GM12878 (cell line): ENCODE data around the gene PHETA2. TPM values are rescaled to one million over a fixed set of nuclear protein-coding genes. Genes with fewer than 3 reads are reported as not detected.

ENCODE experiments used
- ATAC-seq: fragments of 200-7000 bp; cut with Tn5 transposase; 3 replicates; pipeline ENCODE4 v1.9.1; 2020; ENCODE audit warnings: mild to moderate bottlenecking, moderate library complexity
- BruUV-seq: library from RNA; stranded (reverse); fragments of 400-500 nt; replicated peaks from 2 replicates; lab custom pipeline; 2021; lab: Mats Ljungman, UMichigan
- CTCF ChIA-PET: fragments of 300-600 bp; sonication (Branson Sonifier 250); formaldehyde crosslinking; extraction: SDS; loops from one replicate; lab custom pipeline; 2021; ENCODE audit warnings: inconsistent platforms; lab: Yijun Ruan, JAX
- POLR2A ChIA-PET: fragments of 350-600 bp; formaldehyde crosslinking; extraction: SDS; loops from one replicate; lab custom pipeline; 2021; ENCODE audit warnings: inconsistent platforms; lab: Charles Lee
- RAD21 ChIA-PET: fragments of 300-600 bp; sonication (Branson Sonifier 250); formaldehyde crosslinking; loops from one replicate; lab custom pipeline; 2023; ENCODE audit warnings: antibody characterized with exemption; ENCODE audit not compliant: unreplicated experiment; lab: Charles Lee
- SMC1A ChIA-PET: fragments of 300-600 bp; sonication (Branson Sonifier 250); formaldehyde crosslinking; loops from one replicate; lab custom pipeline; 2023; ENCODE audit not compliant: unreplicated experiment, uncharacterized antibody; lab: Charles Lee
- DNase-seq: peaks from one replicate; pipeline ENCODE4 v3.0.0-alpha.2; 2011; ENCODE audit warnings: low read depth, low spot score
- FAIRE-seq: peaks from 3 replicates; lab custom pipeline; 2011; peaks lifted over from hg19 to GRCh38; lab: Jason Lieb, UNC
- H2AFZ ChIP-seq: 2 replicates; pipeline ENCODE4 v1.6.0; 2011; ENCODE audit warnings: low read depth, low read length, control low read depth; ENCODE audit not compliant: control insufficient read depth
- H3K27ac ChIP-seq: 2 replicates; pipeline ENCODE4 v1.5.1; 2011; ENCODE audit warnings: control low read depth; ENCODE audit not compliant: control insufficient read depth, insufficient read depth
- H3K27me3 ChIP-seq, 2 experiments: replicated peaks in 1 of 2; 2 replicates each; pipeline versions ENCODE4 v1.6.0 to v1.6.1; 2011; ENCODE audit warnings: low read length in 1 of 2; ENCODE audit not compliant: control insufficient read depth in 2 of 2, insufficient read depth in 2 of 2
- H3K36me3 ChIP-seq, 2 experiments: 2 replicates each; pipeline ENCODE4 v1.5.1; 2011; ENCODE audit warnings: low read length in 1 of 2; ENCODE audit not compliant: control insufficient read depth in 2 of 2, insufficient read depth in 2 of 2
- H3K4me1 ChIP-seq: 2 replicates; pipeline ENCODE4 v1.6.1; 2011; ENCODE audit warnings: mild to moderate bottlenecking, low read length, moderate library complexity, mixed read lengths; ENCODE audit not compliant: control insufficient read depth, insufficient read depth
- H3K4me2 ChIP-seq: 2 replicates; pipeline ENCODE4 v1.6.0; 2011; ENCODE audit warnings: control low read depth; ENCODE audit not compliant: control insufficient read depth, insufficient read depth
- H3K4me3 ChIP-seq: fragments of 200-600 bp; sonication (generic); 2 replicates; pipeline ENCODE4 v1.5.1; 2016
- H3K79me2 ChIP-seq: 2 replicates; pipeline ENCODE4 v1.6.0; 2011; ENCODE audit warnings: low read length; ENCODE audit not compliant: control insufficient read depth, insufficient read depth
- H3K9ac ChIP-seq: 2 replicates; pipeline ENCODE4 v1.8.0; 2011; ENCODE audit warnings: low read length, control low read depth, mixed read lengths; ENCODE audit not compliant: control insufficient read depth, insufficient read depth
- H3K9me3 ChIP-seq: replicated peaks from 3 replicates; pipeline ENCODE4 v1.5.1; 2011; ENCODE audit warnings: mild to moderate bottlenecking, low read length; ENCODE audit not compliant: control insufficient read depth, insufficient read depth
- H4K20me1 ChIP-seq: 2 replicates; pipeline ENCODE4 v1.6.0; 2011; ENCODE audit not compliant: control insufficient read depth, insufficient read depth
- ASH2L ChIP-seq: fragments of 300-600, 200-600 bp; sonication (generic); IDR thresholded peaks from 2 replicates; pipeline ENCODE4 v1.6.1; 2017; ENCODE audit warnings: low read depth, mild to moderate bottlenecking, borderline replicate concordance
- CHD4 ChIP-seq: fragments of 200-600 bp; sonication (generic); IDR thresholded peaks from 2 replicates; pipeline ENCODE4 v1.6.1; 2016; ENCODE audit warnings: mild to moderate bottlenecking
- CREB1 ChIP-seq: IDR thresholded peaks from 2 replicates; pipeline ENCODE4 v1.6.1; 2012; ENCODE audit warnings: low read depth, mild to moderate bottlenecking, inconsistent platforms
- E4F1 ChIP-seq: fragments of 450-650 bp; IDR thresholded peaks from 2 replicates; pipeline ENCODE4 v1.6.1; 2018; ENCODE audit warnings: borderline replicate concordance, mild to moderate bottlenecking; ENCODE audit not compliant: partially characterized antibody
- FOS ChIP-seq: IDR thresholded peaks from 3 replicates; pipeline ENCODE4 v1.6.1; 2011; ENCODE audit warnings: borderline replicate concordance; ENCODE audit not compliant: insufficient read length; ENCODE audit errors: extremely low read depth
- FOXM1 ChIP-seq: IDR thresholded peaks from 2 replicates; pipeline ENCODE4 v1.6.1; 2012; ENCODE audit warnings: low read depth, mild to moderate bottlenecking, inconsistent platforms, low read length, moderate library complexity
- HDAC2 ChIP-seq: fragments of 200-600 bp; sonication (generic); IDR thresholded peaks from 2 replicates; pipeline ENCODE4 v1.6.1; 2017
- LARP7 ChIP-seq: fragments of 450-650 bp; IDR thresholded peaks from 2 replicates; pipeline ENCODE4 v1.6.1; 2017; ENCODE audit warnings: mild to moderate bottlenecking
- PAX5 ChIP-seq: IDR thresholded peaks from 2 replicates; pipeline ENCODE4 v1.6.1; 2011; ENCODE audit warnings: low read depth, low read length, borderline replicate concordance
- RAD21 ChIP-seq: IDR thresholded peaks from 2 replicates; pipeline ENCODE4 v1.6.1; 2011; ENCODE audit warnings: mild to moderate bottlenecking, low read depth, low read length, moderate library complexity; ENCODE audit not compliant: insufficient read depth
- RUNX3 ChIP-seq: IDR thresholded peaks from 2 replicates; pipeline ENCODE4 v1.6.1; 2012; ENCODE audit warnings: low read length, inconsistent platforms
- TCF12 ChIP-seq: IDR thresholded peaks from 2 replicates; pipeline ENCODE4 v1.6.1; 2011; ENCODE audit warnings: low read depth, mild to moderate bottlenecking, low read length
- ZBTB11 ChIP-seq: fragments of 450-650 bp; formaldehyde crosslinking; IDR thresholded peaks from 2 replicates; pipeline ENCODE4 v1.5.0; 2022; ENCODE audit warnings: mild to moderate bottlenecking, missing genetic modification characterization
- WGBS: methylation state at CpG from one replicate; pipeline ENCODE4 v1.1.6; 2016; ENCODE audit warnings: low lambda C conversion rate; ENCODE audit not compliant: insufficient replicate concordance, insufficient coverage; ENCODE audit errors: missing lambda C conversion rate; 5-methylcytosine and 5-hydroxymethylcytosine counted together
- in situ Hi-C: fragments of 300-500 bp; cut with MboI; formaldehyde crosslinking; loops from 9 replicates; pipeline ENCODE4 v1.14.3; 2018; ENCODE audit warnings: mixed read lengths
- intact Hi-C: fragments of 100-400 bp; cut with micrococcal nuclease; formaldehyde crosslinking; loops from one replicate; pipeline ENCODE4 v1.14.2; 2022; ENCODE audit not compliant: unreplicated experiment
- polyA plus RNA-seq, 11 experiments: library from polyadenylated mRNA; depleted of rRNA in 4 of 11; unstranded in 6 of 11; stranded (reverse) in 5 of 11; fragments of >200 nt; fragmentation: Nextera tagmentation in 4 of 11; fragmentation: Illumina TruSeq in 1 of 11; extraction: Ambion mirVana in 4 of 11; extraction: Trizol in 1 of 11; gene quantifications; 1 replicate in 1 of 11; 2 replicates in 10 of 11; pipeline versions ENCODE4 v1.2.1 to v1.2.3, GENCODE V29; 2011 to 2016; ENCODE audit warnings: inconsistent platforms in 2 of 11, missing spikeins in 2 of 11, low read depth in 1 of 11
- total RNA-seq, 4 experiments: library from RNA; depleted of rRNA in 3 of 4; stranded (reverse); fragments of >200 nt in 3 of 4; fragmentation: Illumina TruSeq in 1 of 4; extraction: Trizol in 1 of 4; gene quantifications; 2 replicates each; pipeline versions ENCODE4 v1.2.1 to v1.2.3, GENCODE V29; 2013 to 2021
- TF ChIP-seq, protein P1 (sequence below): IDR thresholded peaks from 2 replicates; pipeline ENCODE4 v1.6.1; 2011; ENCODE audit warnings: borderline replicate concordance, low read depth, mild to moderate bottlenecking, moderate library complexity, mixed read lengths, low read length; ENCODE audit not compliant: insufficient read depth; ENCODE audit errors: extremely low read length
- TF ChIP-seq, protein P2 (sequence below): fragments of 450-650 bp; IDR thresholded peaks from 2 replicates; pipeline ENCODE4 v1.6.1; 2017; ENCODE audit warnings: mild to moderate bottlenecking

Gene PHETA2
- total and polyA plus RNA-seq, 10 of the 15 experiments (the other 5 are each of a cell fraction or from before 2014, with no cell fraction given): 0.03 to 3.2 (median 1.7) TPM

- TF ChIP-seq CREB1: no peak
- no peak for TF ChIP-seq RAD21
- TF ChIP-seq LARP7: no peak
- TF ChIP-seq, protein P1, sequence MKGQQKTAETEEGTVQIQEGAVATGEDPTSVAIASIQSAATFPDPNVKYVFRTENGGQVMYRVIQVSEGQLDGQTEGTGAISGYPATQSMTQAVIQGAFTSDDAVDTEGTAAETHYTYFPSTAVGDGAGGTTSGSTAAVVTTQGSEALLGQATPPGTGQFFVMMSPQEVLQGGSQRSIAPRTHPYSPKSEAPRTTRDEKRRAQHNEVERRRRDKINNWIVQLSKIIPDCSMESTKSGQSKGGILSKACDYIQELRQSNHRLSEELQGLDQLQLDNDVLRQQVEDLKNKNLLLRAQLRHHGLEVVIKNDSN: no peak
Measured at GRCh38 chr22:42083119-42083518, 9.1 kb downstream of the PHETA2 start (continued).

- H3K27me3 ChIP-seq: no peaks in the 10 kb centered on the region
- ChIA-PET SMC1A (interaction anchor here (1.6 kb wide), 1 partner anchor 33 kb away, joined by 3 read pairs; no protein-coding TSS in a partner anchor), RAD21 (no interaction called here), POLR2A (no interaction called here), CTCF (no interaction called here)
- H3K4me2 ChIP-seq: no peak overlapping the region
- ATAC-seq (no peak), FAIRE-seq (no peak), DNase-seq (no peak)
- no peak overlapping the region for H3K27ac ChIP-seq
- H3K4me1 ChIP-seq: peaks cover 3% of the 10 kb centered on the region
- 97% methylated on average over 8 of the region's 8 CpGs for WGBS
- H3K9me3 ChIP-seq: peaks cover 2% of the 10 kb centered on the region; the same call in 2 of the 3 replicates
- in situ Hi-C loops: no loop called here
- peaks cover 7 to 9% of the 10 kb centered on the region in 2 experiments for H3K36me3 ChIP-seq
- intact Hi-C loops: no loop called here
- no peaks in the 10 kb centered on the region for H4K20me1 ChIP-seq
- no peak overlapping the region for H3K9ac ChIP-seq
- no TSS peak for BruUV-seq
- TF ChIP-seq E4F1 (no peak), FOXM1 (no peak), ZBTB11 (no peak), HDAC2 (no peak), RUNX3 (no peak), PAX5 (no peak), CHD4 (no peak), ASH2L (no peak), TCF12 (no peak), FOS (no peak)
- TF ChIP-seq, protein P2, sequence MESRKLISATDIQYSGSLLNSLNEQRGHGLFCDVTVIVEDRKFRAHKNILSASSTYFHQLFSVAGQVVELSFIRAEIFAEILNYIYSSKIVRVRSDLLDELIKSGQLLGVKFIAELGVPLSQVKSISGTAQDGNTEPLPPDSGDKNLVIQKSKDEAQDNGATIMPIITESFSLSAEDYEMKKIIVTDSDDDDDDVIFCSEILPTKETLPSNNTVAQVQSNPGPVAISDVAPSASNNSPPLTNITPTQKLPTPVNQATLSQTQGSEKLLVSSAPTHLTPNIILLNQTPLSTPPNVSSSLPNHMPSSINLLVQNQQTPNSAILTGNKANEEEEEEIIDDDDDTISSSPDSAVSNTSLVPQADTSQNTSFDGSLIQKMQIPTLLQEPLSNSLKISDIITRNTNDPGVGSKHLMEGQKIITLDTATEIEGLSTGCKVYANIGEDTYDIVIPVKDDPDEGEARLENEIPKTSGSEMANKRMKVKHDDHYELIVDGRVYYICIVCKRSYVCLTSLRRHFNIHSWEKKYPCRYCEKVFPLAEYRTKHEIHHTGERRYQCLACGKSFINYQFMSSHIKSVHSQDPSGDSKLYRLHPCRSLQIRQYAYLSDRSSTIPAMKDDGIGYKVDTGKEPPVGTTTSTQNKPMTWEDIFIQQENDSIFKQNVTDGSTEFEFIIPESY: no peak
- H2AFZ ChIP-seq: no peak overlapping the region
- H3K4me3 ChIP-seq: no peak overlapping the region
- H3K79me2 ChIP-seq: peaks cover 35% of the 10 kb centered on the region
Measured at GRCh38 chr22:42084874-42085273, 10.8 kb downstream of the PHETA2 start.
